CD4-positive, alpha-beta T cell treated with Interleukin-1 beta for 1 hour (primary cell): ENCODE measurements around the gene KYAT1.

ENCODE experiments used
- DNase-seq, 2 donors: peaks; one replicate each; pipeline ENCODE4 v3.0.0-alpha.2; 2020 to 2022

The KYAT1 gene

DNA sequence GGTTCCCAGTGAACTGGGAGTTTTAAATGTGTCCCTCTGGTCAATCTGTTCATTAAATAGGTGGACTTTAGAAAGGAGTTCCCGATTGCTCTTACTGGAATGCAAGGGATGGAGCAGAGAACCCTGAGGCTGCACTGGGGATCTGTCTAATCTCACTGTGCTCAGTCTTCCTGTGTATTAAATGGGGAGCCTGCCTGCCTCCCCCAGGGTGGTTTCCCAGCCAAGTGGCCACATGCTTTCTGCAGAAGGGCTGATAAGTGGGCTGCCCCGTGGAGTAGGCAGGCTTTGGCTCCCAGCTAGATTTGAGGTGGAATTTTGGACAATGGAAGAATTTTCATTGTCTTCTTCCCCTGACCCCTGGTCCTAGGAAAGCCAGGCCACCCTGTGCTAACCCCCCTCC, 25.0 kb upstream of the KYAT1 start:
- no peak for DNase-seq

DNA sequence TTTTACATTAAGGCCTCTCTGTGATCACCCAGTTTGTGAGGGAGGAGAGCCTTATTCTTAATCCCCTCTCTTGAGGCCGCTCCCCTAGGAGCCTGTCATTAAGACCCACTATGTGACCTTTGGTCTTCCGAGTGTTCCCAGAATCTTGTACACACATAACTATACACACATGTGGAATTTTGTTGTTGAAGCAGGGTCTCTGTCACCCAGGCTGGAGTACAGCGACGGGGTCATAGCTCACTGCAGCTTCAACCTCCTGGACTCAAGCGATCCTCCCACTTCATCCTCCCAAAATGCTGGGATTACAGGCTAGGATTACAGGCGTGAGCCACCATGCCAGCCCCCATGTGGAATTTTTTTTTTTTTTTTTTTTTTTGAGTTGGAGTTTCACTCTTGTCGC, 24.2 kb upstream of the KYAT1 start:
- DNase-seq = no peak

DNA sequence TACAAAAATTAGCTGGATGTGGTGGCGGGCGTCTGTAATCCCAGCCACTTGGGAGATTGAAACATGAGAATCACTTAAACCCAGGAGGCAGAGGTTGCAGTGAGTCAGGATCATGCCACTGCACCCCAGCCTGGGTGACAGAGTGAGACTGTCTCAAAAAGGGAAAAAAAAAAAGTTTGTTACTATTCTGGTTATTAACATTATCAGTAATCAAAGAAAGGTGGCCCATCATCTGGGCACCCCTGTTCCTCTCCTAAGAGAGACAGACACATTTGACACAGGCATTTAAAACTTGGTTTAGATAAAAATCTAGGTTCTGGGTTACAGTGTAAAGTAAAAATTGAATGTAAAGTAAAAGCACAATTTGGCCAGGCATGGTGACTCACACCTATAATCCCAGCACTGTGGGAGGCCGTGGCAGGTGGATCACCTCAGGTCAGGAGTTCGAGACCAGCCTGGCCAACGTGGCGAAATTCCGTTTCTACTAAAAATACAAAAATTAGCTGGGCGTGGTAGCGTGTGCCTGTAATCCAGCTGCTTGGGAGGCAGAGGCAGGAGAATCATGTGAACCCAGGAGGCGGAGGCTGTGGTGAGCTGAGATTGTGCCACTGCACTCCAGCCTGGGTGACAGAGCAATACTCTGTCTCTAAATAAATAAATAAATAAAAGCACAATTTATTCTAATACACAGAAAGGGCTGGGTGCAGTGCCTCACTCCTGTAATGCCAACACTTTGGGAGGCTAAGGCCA, 22.3 kb upstream of the KYAT1 start:
- DNase-seq = no peak

GRCh38 chr9:128903079-128903461, 21.3 kb upstream of the KYAT1 start:
- no peak for DNase-seq

DNA sequence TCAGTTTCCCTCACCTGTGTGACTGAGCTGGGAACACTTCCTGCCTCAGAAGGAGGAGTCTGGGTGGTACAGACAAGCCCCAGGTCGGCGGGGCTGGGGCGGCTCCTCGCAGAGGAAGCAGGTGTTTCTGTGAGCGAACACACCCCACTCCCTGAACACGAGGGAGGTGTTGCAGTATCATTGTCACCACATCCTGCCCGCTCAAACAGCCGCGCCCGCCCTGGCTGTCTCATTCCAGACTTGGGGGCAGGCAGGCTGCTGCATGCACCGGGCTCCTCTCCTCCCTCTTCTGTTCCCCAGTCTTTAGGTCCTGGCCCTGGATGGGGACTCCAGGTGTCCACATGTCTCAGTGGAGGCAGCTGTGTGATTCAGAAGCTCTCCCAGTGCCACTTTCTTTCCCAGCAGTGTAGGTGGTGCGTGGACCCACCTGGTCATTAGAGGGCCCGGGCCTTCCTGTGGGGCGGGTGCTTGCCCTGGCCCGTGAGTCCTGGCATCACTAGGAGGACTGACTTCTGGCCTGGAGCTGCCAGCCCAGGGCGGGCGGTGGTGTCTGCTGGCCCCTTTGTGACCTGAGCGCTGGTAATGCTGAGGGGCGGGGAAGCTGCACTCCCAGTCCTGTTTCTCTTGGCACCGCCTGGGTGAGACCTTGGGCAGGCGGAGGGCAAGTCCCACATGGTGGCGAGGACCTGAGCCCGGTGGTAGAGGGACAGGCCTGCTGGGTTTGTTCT, 20.8 kb upstream of the KYAT1 start:
- DNase-seq = peak; percentile 86 to 88

DNA sequence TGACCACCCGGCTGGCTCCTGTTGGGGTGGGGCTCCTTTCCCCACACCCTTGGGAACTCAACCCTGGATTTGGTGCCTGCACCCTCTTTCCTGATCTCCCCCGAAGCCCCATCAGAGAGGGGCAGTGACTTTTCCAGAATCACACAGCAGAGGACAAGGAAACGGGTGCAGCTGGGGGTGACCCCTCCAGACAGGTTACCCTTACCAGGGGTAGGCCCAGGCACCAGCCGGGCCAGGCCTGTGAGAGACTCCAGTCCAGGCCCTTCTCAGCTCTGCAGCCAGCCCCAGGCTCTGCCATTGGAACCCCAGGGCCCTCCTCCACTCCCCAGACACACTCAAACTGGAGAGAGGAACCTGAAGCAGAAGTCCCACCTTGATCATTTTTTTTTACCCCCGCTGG, 20.1 kb upstream of the KYAT1 start:
- DNase-seq = no peak

DNA sequence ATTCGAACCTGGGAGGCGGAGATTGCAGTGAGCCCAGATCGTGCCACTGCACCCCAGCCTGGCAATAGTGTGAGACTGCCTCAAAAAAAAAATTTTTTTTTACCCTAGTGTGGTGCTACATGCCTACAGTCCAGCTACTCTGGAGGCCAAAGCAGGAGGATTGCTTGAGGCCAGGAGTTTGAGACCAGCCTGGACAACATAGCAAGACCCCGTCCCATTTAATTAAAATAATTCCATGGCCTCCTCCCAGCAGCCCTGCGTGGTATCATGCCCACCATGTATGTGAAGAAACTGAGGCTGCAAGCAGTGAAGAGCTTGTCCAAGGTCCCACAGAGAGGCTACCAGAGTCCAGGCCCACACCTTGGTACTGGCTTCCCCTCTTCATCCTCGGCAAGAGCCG, 19.6 kb upstream of the KYAT1 start:
- DNase-seq = no peak

DNA sequence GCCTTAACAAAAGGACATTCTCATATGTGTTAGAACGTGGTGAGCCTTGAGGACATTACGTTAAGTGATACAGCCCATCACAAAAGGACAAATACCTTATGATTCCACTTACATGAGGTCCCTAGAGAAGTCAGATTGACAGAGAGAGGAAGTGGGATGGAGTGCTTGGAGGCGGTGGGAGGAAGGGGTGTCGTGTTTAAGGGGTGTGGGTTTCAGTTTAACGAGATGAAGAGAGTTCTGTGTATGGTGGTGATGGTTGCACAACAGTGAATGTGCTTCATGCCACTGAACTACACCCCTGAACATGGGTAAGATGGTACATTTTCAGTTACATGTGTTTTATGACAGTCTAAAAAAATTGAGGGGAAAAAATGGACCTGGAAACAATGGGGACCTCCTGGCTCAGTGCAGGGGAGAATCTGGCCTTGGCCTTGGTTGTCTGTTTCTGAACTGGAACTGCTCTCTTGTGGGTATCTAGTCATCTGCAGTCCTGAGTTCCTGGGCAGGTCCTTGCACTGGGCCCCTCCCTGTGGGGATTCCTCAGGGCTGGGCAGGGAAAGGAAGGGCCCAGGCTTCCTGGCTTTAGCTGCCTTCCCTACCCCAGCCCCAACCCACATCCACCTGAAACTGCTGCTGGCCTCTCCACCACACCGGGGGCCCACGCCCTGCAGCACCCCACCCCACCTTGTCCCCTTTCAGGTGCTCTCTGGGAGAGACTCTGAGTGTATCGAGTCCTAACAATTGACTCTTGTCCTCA, 18.0 kb upstream of the KYAT1 start:
- DNase-seq = peak in 1 of 2 donors; percentile 40

DNA sequence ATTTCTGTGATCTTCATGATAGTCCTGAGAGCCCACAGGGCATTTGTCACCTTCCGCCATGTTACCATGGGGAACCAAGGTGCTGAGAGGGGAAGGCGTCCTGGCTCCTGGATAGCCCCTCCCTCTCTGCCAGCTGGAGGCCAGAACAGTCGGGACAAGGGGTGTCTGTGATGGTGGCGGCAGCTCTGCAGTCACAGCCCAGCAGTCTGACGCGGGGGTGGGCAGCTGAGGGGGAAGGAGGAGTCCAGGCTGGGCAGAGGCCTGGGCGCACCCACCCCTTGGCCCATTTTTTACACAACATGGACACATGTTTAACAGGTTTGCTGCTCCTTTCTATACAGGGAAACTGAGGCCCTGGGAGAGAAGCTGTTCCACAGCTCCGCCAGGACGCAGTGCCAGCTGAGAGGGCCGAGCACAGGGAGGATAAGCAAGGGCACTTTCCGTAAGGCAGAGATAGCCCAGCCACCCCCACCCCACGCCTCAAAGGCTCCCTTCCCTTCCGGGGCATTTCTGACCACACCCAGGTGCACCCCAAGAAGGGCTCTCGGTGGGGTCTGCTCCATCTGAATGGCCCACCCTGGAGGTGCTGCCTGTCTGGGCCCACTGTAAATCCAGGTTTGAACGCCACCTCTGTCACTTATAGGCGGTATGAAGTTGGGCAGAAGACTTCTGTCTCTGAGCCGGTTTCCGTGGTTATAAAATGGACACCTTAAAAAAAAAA, 17.3 kb upstream of the KYAT1 start:
- no peak for DNase-seq

DNA sequence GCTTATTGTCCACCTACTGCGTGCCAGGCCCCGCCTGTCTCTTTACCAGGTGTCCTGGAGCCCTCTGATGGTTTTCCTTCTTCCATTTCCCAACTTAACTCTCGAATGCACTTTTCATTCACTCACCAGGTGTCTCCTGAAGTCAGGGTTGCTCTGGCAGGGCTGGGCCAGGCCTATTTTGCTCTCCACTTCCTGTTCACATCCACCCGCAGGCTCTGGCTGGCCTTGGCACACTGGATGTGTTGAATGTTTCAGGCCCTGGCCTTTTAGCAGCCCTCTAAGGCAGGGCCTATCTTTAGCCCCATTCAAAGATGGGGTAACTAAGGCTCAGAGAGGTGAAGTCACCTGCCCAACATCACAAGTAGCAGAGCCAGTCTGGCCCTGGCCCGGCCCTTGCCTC, 16.6 kb upstream of the KYAT1 start:
- no peak for DNase-seq

- no peak for DNase-seq
These were observed 13.8 kb upstream of the KYAT1 start for GRCh38 chr9:128895556-128895955.

- no peak for DNase-seq
These were observed 13.0 kb upstream of the KYAT1 start for GRCh38 chr9:128894764-128895163.

- DNase-seq = no peak
These were observed 11.6 kb upstream of the KYAT1 start for GRCh38 chr9:128893354-128893753.

DNA sequence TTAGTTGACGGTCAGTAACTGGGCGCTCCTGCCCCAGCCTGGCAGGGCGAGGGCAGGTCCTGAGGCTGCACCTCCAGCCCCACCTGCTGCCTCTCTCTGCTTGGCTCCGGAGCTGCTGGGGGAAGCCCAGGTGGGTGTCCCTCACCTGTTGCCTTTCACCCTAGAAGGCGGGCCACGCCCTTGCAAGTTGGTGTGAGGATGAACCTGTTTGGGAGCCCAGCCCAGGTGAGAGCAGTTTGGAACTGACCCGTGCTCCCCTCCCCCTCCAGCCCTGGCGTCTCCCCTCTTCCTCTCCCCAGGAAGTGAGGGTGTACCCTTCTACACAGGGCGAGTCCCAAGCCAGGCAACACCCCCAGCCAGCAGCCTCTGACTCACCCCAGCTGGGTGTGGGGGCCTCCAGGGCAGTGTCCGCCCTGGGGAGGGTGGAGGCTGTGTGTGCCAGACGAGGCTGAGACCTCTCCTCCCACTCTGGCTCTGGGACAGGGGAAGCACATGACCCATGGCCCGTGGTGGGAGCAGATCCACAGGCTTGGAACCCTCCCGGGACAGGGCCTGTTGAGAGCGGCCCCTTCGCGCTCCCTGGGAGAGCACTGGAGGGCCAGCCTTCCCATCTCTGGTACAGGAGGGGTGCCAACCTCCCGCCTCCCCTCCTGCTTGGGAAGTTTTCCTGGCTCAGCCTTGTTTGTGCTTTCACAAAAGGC, 10.6 kb upstream of the KYAT1 start:
- peak in 1 of 2 donors; percentile 28 for DNase-seq

DNA sequence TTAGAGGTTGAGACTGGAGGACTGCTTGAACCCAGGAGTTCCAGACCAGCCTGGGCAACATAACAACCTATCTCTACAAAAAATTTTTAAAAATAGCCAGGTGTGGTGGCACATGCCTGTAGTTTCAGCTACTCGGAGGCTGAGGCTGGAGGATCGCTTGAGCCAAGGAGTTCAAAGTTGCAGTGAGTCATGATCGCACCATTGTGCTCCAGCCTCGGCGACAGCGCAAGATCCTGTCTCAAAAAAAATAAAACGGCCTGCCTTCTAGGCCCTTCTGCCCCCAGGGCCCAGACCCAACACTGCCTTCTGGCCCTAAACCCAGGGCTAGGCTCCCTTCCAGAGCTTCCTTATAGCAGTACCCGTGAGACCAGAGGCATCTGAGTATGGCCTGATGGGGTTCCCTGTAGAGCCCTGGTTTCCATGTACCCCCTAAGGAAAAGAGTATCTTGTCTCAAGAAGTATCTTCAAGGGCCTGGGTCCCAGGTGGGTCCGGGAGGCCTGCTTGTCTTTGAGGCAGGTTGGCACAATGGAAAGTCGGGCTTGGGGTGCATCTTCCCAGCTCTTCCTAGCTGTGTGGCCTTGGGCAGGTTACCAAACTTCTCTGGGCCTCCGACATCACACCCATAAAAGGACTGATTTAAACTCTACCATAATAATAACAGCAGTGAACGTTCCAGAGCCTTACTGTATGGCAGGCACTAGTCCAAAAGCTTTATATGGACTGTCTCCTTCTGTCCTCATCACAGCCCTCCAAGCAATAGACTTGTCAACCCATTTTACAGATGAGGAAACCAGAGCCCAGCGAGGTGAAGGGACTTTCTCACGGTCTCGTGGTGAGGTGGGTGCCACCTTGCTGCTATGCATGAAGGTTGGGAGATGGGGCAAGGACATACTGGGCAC, 9.8 kb upstream of the KYAT1 start:
- DNase-seq = no peak

DNA sequence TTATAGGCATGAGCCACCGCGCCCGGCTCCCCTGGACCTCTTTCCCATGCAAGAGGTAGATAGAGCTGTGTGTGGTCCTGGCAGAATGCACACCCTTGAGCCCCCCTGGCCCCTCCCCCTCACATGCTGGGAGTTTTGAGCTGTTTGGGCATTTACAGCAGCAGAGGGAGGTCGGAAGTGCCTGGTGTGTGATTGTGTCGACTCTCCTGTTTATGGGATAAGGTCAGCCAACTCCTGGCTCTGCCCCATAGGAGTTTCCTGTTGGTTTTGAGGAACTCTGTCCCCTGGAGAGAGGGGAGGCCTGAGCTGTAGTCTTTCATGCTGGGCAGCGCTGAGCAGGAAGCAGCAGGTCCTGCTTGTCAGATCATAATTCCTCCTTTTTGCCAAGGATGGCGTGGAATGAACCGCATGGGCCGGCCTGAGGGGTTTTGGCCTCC, 6.2 kb upstream of the KYAT1 start:
- DNase-seq = no peak

DNA sequence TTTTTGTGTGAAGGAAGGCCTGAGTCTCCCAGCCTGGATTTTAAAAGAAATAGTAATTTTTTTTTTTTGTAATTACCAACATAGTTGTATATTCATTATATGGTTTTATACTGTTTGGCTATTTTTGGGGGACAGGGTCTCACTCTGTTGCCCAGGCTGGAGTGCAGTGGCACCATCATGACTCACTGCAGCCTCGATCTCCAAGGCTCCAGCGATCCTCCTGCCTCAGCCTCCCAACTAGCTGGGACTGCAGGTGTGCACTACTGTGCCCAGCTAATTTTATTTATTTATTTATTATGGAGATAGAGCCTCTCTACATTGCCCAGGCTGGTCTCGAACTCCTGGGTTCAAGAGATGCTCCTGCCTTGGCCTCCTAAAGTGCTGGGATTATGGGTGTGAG, 5.3 kb upstream of the KYAT1 start:
- DNase-seq = no peak

GRCh38 chr9:128886211-128886891, 4.6 kb upstream of the KYAT1 start:
- no peak for DNase-seq

GRCh38 chr9:128885798-128886197, 4.0 kb upstream of the KYAT1 start:
- no peak for DNase-seq

GRCh38 chr9:128885376-128885775, 3.6 kb upstream of the KYAT1 start:
- DNase-seq = no peak

- DNase-seq = no peak
These were observed 2.4 kb upstream of the KYAT1 start for GRCh38 chr9:128884164-128884563.
